Activated CD4-positive, alpha-beta T cell treated with anti-CD3 and anti-CD28 coated beads for 1 hour (primary cell): ENCODE data around the gene KRTAP4-5.
"Not testable (repeated sequence)": the region's sequence is repeated elsewhere in the genome, so short reads cannot be mapped to it uniquely, and the experiment has no call there.

Experiments
- DNase-seq: peaks from one replicate; pipeline ENCODE4 v3.0.0-alpha.2; 2020

Gene KRTAP4-5

GRCh38 chr17:41105347-41105746, 44.3 kb downstream of the KRTAP4-5 start, which contains the start of gene KRTAP4-9:
Gene KRTAP4-9, plus strand, starts transcription at chr17:41105389. Its CDS starts 0 bp downstream, at chr17:41105389.
- DNase-seq, result not testable (repeated sequence)

- not testable (repeated sequence) for DNase-seq
These were observed 45.1 kb downstream of the KRTAP4-5 start for GRCh38 chr17:41104386-41105038.

- no peak for DNase-seq
These were observed 45.7 kb downstream of the KRTAP4-5 start for GRCh38 chr17:41103896-41104295.

GRCh38 chr17:41101586-41102259, 47.9 kb downstream of the KRTAP4-5 start, which contains the start of gene KRTAP4-16:
Gene KRTAP4-16, minus strand, starts transcription at chr17:41102209. Its CDS starts 0 bp downstream, at chr17:41102209.
- DNase-seq, result no peak

GRCh38 chr17:41099682-41100480, 49.7 kb downstream of the KRTAP4-5 start:
- DNase-seq, result not testable (repeated sequence)
